ENCODE measurements around the gene CHCHD6.

CHCHD6 gene

GRCh38 chr3:126980266-126980811 lies 276.3 kb downstream of the CHCHD6 start:
- DNase-seq = peak in 2 of 10 donors; percentile 31 to 59
- intact Hi-C loops (cut with DNase I) = loop anchor here (2.0 to 5.0 kb wide), 3 partner anchors 278 to 474 kb away; partner anchors contain the start of genes CHCHD6 and CHST13

GRCh38 chr3:126982126-126982470 lies 278.1 kb downstream of the CHCHD6 start:
- DNase-seq = no peak
- intact Hi-C loops (cut with DNase I) = loop anchor here (1.0 to 5.0 kb wide), 3 partner anchors 230 to 460 kb away; partner anchors contain the start of genes CHCHD6 and CHST13

GRCh38 chr3:126982471-126983175 lies 278.6 kb downstream of the CHCHD6 start, which contains the start of gene PLXNA1:
Gene PLXNA1 (plus strand): TSS chr3:126983115. CDS start chr3:126988594, 5,479 bp downstream.
- peak in 9 of 10 donors; percentile 35 to 96 (median 67) for DNase-seq
- intact Hi-C loops (cut with DNase I) = loop anchor here (1.0 to 5.0 kb wide), 3 partner anchors 230 to 460 kb away; partner anchors contain the start of genes CHCHD6 and CHST13

DNA sequence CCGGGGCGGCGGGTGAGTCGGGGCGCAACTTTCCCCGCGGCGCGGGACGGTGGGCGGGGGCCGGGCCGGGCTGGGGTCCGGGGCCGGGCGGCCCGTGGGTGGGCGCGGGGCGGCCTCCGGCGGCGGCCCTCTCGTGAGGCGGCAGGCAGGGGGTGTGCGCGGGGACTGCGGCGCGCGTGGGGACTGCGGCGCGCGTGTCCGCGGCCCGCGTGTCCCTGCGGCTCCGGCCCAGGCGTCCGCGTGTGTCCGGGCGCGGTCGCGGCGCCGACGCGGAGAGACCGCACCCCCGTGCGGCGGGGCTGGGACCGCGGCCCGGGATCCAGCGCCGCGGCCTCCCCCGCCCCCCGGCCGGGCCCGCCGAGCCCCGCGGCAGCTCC lies 279.2 kb downstream of the CHCHD6 start:
- DNase-seq = peak in 2 of 10 donors; percentile 26 to 66
- intact Hi-C loops (cut with DNase I) = loop anchor here (5.0 kb wide), 2 partner anchors 281 to 461 kb away; partner anchors contain the start of genes CHCHD6 and CHST13

- DNase-seq = peak in 1 of 10 donors; percentile 74
- intact Hi-C loops (cut with DNase I) = loop anchor here (5.0 kb wide), 2 partner anchors 282 to 462 kb away; partner anchors contain the start of genes CHCHD6 and CHST13
These were observed 279.8 kb downstream of the CHCHD6 start for GRCh38 chr3:126983653-126984390.

DNA sequence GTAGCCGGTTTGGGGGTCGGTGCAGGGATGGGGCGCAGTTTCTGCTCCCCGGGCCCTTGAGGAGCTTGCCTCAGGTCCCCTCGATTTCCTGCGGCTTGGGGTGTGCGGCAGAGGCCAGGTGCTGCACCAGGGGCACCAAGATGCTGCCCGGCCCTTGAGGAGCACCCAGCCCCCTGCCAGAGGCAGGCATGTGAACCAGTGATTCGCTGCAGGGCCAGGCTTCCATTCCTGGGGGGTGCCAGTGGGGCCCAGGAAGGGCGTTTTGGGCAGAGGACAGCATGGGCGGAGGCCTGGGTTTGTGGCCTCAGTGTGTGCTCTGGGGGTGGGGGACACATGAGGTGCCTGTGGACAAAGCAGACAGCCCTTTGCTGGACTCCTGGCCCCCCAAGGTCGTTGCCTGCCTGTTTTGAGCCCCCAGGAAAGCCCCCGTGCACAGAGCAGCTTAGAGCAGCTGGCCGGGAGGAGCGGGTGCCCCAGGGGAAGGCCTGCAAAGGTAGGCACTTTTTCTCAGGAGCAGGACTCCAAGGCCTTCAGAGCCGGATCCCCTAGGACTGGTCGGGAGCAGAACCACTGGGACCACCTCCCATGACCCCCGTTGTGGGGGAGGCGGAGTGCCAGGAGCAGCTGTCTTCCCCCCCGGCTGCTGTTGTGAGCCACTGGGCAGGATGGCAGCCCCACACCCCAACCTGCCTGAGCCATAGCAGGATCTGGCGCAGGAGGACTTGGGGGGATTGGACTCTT lies 280.5 kb downstream of the CHCHD6 start:
- DNase-seq = peak in 1 of 10 donors; percentile 70
- intact Hi-C loops (cut with DNase I) = loop anchor here (5.0 kb wide), 2 partner anchors 282 to 462 kb away; partner anchors contain the start of genes CHCHD6 and CHST13

DNA sequence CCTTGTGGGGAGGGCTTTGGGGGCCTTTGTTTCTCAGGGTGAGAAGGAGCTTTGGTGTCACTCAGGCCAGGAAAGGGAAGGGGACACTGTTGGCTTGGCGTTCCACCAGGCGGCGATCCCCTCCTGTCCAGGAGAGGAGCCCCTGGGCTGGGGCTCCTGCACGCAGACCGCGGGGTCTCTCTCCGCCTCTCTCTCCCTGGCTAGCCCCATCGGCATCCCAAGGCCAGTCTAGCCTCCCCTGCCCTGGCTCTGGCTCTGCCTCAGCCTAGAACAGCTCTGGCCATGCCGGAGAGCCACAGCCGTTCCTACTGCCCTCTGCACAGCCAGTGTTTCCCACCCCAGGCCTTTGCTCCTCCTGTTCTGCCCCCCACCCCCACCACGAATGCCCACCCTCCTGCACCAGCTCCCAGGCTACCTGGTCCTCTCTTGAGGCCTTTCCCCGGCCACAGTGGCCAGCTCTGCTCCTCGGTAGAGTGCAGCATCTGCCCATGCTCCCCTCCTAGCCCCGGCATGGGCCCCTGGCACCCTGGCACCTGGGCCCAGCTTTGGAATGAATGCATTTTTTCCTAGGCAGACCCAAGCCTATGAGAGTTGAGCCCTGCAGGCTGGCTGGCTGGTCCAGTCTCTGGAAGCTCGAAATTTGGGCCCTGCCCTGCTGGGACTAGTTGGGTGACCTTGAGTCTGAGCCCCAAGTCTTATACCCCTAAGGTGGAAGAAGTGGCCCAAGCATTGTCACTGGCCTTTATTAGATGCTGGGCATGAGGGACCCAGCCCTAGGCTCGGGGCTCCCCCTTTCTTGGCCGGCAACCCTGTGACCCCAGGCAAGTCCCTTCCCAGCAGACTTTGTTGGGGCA lies 281.3 kb downstream of the CHCHD6 start:
- intact Hi-C loops (cut with DNase I) = no loop called here
- DNase-seq = no peak

DNA sequence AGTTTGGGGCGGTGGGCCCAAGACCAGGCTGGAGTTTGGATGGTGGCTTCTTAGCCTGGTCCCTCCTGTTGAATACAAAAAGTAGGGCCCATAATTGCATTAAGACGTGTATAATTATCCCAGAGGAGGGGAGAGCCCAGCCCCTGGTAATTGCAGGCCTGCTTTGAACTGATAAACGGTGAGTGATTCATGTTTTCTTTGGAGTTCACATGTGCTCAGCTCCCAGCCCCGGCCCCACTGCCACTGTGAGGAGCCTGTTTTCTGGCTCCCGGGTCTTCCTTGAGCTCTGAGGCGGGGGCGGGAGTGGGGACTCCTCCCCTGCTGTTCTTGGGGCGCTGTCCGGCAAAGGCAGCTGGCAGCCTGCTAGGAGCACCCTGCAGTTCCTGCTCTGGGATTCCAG lies 282.0 kb downstream of the CHCHD6 start:
- no peak for DNase-seq
- intact Hi-C loops (cut with DNase I) = no loop called here

DNA sequence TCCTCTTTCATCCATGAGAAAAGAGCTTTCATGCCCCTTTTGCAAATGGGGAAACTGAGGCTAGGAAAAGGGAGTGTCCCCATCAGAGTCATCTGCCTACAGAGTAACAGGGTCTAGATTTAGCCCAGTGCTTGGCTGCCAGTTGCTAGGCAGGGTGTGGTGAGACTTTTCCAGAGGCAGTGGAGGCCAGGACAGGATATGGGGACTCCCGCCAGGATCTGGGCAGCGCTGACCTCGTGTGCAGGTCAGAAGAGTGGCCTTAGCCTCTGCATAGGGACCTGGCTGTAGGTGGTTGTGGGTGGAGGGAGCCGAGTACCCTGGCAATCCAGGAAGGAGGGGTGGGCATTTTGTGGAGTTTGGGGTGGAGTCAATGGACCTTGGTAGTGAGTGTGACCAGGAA lies 283.1 kb downstream of the CHCHD6 start:
- no peak for DNase-seq
- intact Hi-C loops (cut with DNase I) = no loop called here

- DNase-seq = peak in 1 of 10 donors; percentile 59
These were observed 283.6 kb downstream of the CHCHD6 start for GRCh38 chr3:126987596-126987995.

DNA sequence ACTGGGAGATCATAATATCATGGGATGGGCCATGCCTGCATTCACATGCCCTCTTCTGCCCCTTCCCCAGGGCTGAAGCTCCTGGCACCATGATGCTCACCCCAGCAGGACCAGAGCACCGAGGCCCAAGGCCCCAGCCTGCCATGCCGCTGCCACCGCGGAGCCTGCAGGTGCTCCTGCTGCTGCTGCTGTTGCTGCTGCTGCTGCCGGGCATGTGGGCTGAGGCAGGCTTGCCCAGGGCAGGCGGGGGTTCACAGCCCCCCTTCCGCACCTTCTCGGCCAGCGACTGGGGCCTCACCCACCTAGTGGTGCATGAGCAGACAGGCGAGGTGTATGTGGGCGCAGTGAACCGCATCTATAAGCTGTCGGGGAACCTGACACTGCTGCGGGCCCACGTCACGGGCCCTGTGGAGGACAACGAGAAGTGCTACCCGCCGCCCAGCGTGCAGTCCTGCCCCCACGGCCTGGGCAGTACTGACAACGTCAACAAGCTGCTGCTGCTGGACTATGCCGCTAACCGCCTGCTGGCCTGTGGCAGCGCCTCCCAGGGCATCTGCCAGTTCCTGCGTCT lies 284.5 kb downstream of the CHCHD6 start:
- DNase-seq = peak in 1 of 10 donors; percentile 73
- intact Hi-C loops (cut with DNase I) = no loop called here

More at GRCh38 chr3:126987596-126987995, 283.6 kb downstream of the CHCHD6 start:
- intact Hi-C loops (cut with DNase I) = no loop called here

GRCh38 chr3:126989316-126990023 lies 285.4 kb downstream of the CHCHD6 start:
- intact Hi-C loops (cut with DNase I) = no loop called here
- DNase-seq = no peak

DNA sequence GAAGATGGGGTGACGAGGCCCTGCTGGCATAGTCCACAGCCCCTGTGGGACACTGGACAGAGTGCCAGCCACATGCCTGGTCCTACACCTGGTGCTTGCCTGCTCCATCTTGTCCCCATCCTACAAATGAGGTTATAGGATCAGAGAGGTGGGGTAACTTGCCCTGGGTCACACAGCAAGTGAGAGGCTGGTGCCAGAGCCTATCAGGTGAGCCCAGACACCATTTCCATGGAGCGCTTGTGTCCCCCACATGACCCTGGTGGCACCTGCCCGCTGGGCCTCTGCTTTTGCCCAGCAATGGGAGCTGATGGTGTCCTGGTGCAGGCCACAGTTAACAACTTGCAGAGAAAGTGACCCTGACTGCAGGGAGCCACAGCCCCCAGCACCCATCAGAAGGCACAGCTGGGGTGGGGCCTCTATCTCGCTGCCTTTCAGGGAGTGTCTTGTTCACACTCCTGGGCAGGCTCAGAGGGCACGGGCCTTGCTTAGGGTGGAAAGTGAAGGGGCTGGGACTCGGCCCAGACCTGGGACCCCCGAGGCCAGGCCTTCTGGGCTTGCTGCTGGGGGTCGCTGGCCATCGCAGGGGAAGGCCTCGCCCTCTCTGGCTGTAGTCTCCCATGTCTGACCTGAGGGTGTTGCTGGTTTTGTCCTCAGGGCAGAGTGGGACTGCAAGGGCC lies 286.1 kb downstream of the CHCHD6 start:
- intact Hi-C loops (cut with DNase I) = no loop called here
- DNase-seq = no peak

DNA sequence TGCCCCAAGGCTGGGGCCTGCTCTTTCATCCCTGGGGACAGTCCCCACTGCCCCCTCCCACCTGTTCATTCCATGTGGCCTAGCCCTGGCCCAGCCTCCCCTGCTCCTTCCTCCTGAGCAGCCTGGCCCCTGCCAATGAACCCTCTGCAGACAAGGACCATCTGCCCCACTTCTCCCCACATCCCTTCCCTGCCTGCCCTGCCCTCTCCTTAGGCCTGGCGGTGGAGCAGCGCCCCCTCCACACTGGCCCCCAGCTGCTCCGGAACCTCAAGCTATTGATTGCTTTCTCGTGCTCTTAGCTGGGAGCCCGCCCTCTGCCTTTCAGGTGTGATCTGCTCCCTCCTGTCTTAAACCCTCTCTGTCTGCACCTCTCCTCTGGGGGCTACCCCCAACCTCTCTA lies 286.9 kb downstream of the CHCHD6 start:
- intact Hi-C loops (cut with DNase I) = no loop called here

DNA sequence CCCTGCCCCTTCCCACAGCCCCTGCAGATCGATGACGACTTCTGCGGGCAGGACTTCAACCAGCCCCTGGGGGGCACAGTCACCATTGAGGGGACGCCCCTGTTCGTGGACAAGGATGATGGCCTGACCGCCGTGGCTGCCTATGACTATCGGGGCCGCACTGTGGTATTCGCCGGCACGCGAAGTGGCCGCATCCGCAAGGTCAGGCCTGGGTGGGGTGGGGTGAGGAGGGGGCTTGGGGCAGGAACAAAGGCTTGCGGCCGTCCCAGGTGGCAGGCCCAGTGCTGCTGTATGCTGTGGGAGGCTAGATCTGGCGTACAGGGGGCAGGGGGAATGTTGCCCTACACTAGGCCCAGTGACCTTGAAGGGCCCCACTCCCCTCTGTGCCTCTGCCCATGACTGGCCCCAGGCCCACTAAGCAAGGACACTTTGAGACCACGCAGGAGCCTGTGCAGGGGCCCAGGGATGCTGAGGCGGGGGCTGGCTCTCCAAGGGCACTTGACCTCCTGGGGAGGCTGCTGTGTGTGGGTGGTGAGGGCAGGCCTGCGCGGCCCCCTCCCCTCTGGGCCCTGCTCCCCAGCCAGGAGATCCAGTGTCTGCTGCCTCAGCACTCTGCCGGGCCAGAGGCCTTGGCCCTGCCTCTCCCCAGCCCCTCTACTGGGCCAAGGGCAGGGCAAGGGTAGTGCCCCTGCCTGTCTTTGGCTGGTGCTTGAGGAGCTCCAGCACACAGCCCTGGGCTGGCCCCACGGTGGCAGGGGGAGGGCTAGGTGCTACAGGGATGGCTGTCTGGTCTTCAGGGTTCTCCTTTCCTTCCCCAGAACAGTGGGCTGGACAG lies 287.5 kb downstream of the CHCHD6 start:
- DNase-seq = no peak
- intact Hi-C loops (cut with DNase I) = no loop called here

More for the DNA sequence above, 286.9 kb downstream of the CHCHD6 start:
- DNase-seq = no peak

DNA sequence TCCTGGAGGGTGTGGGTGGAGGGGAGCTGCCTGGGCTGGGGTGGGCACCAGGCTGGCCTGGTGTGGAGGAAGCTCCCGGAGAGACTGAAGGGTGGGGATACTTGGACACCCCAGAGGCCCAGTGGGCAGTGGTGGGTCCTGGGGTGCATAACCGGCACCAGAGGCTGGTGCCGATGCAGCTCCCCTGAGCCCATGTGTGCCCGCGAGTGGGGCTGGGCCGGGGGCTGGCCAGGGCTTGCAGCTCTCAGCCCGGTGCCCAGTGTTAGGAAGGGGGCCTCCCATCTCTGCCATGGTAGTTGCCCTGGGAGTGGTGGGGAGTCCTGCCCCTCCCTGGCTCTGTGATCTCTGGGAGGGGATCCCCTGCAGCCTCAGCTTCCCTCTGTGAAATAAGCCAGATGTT lies 288.2 kb downstream of the CHCHD6 start:
- no peak for DNase-seq
- intact Hi-C loops (cut with DNase I) = no loop called here

- intact Hi-C loops (cut with DNase I) = no loop called here
- DNase-seq = no peak
These were observed 288.7 kb downstream of the CHCHD6 start for GRCh38 chr3:126992776-126993175.

All from posterior cingulate gyrus (tissue), 11 donors.